HCT116 (cell line): ENCODE results near the gene CNNM4. TPM values are rescaled to one million over a fixed set of nuclear protein-coding genes. Genes with fewer than 3 reads are reported as not detected.

ENCODE experiments used
- ATAC-seq: fragments of 200-7000 bp; cut with Tn5 transposase; 2 replicates; pipeline ENCODE4 v1.9.1; 2020; ENCODE audit warnings: mild to moderate bottlenecking, moderate library complexity
- BruUV-seq: library from RNA; stranded (reverse); fragments of 400-500 nt; replicated peaks from 2 replicates; lab custom pipeline; 2021; lab: Mats Ljungman, UMichigan
- CTCF ChIA-PET: fragments of 300-600 bp; sonication (Branson Sonifier 250); formaldehyde crosslinking; loops from one replicate; lab custom pipeline; 2021; ENCODE audit warnings: antibody characterized with exemption; lab: Charles Lee
- POLR2A ChIA-PET: fragments of 300-600, 350-600 bp; sonication (Branson Sonifier 250); formaldehyde crosslinking; loops from one replicate; lab custom pipeline; 2021; ENCODE audit warnings: antibody characterized with exemption; lab: Charles Lee
- RAD21 ChIA-PET, 2 experiments: fragments of 300-600 bp; sonication (Branson Sonifier 250); formaldehyde crosslinking; loops; one replicate each; lab custom pipeline; 2023; ENCODE audit warnings: low total read pairs in 2 of 2; ENCODE audit not compliant: uncharacterized antibody in 2 of 2, unreplicated experiment in 2 of 2, low non-redundant PET in 1 of 2; lab: Charles Lee
- DNase-seq: peaks from one replicate; pipeline ENCODE4 v3.0.0-alpha.2; 2010; ENCODE audit warnings: low read depth, low spot score
- H2AFZ ChIP-seq: fragments of 200-600 bp; shearing (Covaris generic), sonication (generic); 2 replicates; pipeline ENCODE4 v1.6.1; 2017; ENCODE audit warnings: low read depth, mixed run types, mixed read lengths, antibody characterized with exemption, low read length; ENCODE audit not compliant: poor library complexity, severe bottlenecking
- H3K27ac ChIP-seq: 2 replicates; pipeline ENCODE4 v1.5.1; 2012; ENCODE audit warnings: low read depth, low read length
- H3K27me3 ChIP-seq: fragments of 200-600 bp; sonication (generic); 2 replicates; pipeline ENCODE4 v1.6.1; 2016; ENCODE audit warnings: mixed run types, low read length, mixed read lengths; ENCODE audit not compliant: insufficient read depth
- H3K36me3 ChIP-seq, 2 experiments: fragments of 200-500 bp in 1 of 2; fragments of 200-600 bp in 1 of 2; sonication (Bioruptor generic) in 1 of 2; sonication (generic) in 1 of 2; 2 replicates each; pipeline versions ENCODE4 v1.5.1 to v1.6.1; 2014 to 2016; ENCODE audit warnings: low read length in 2 of 2, inconsistent platforms in 1 of 2, mixed read lengths in 1 of 2, mixed run types in 1 of 2; ENCODE audit not compliant: insufficient read depth in 2 of 2, control insufficient read depth in 1 of 2
- H3K4me1 ChIP-seq, 2 experiments: fragments of 200-600 bp in 1 of 2; sonication (generic) in 1 of 2; 2 replicates each; pipeline versions ENCODE4 v1.5.1 to v1.6.1; 2012 to 2017; ENCODE audit warnings: low read length in 2 of 2, inconsistent platforms in 1 of 2, mild to moderate bottlenecking in 1 of 2, mixed read lengths in 1 of 2, mixed run types in 1 of 2, moderate library complexity in 1 of 2; ENCODE audit not compliant: insufficient read depth in 2 of 2, control insufficient read depth in 1 of 2
- H3K4me2 ChIP-seq: fragments of 200-600 bp; sonication (generic); 2 replicates; pipeline ENCODE4 v1.6.1; 2017; ENCODE audit warnings: mixed run types, low read length, mixed read lengths
- H3K4me3 ChIP-seq, 2 experiments: fragments of 200-600 bp in 1 of 2; sonication (generic) in 1 of 2; replicated peaks in 1 of 2; 2 replicates each; pipeline ENCODE4 v1.5.1; 2011 to 2016; ENCODE audit warnings: low read length in 2 of 2, control low read depth in 1 of 2, low read depth in 1 of 2, mild to moderate bottlenecking in 1 of 2, mixed read lengths in 1 of 2, mixed run types in 1 of 2
- H3K79me2 ChIP-seq: fragments of 200-600 bp; sonication (generic); 2 replicates; pipeline ENCODE4 v1.6.1; 2017; ENCODE audit warnings: mild to moderate bottlenecking, mixed run types, low read length, moderate library complexity, mixed read lengths; ENCODE audit not compliant: insufficient read depth
- H3K9ac ChIP-seq: fragments of 200-600 bp; sonication (generic); 2 replicates; pipeline ENCODE4 v1.6.1; 2016; ENCODE audit warnings: low read length, mixed read lengths
- H3K9me2 ChIP-seq: fragments of 200-600 bp; sonication (generic), shearing (Covaris generic); 2 replicates; pipeline ENCODE4 v1.6.1; 2017; ENCODE audit warnings: mixed run types, mild to moderate bottlenecking, moderate library complexity; ENCODE audit not compliant: insufficient read depth
- H3K9me3 ChIP-seq, 2 experiments: fragments of 200-500 bp in 1 of 2; fragments of 200-600 bp in 1 of 2; sonication (Bioruptor generic) in 1 of 2; sonication (generic) in 1 of 2; 2 replicates each; pipeline ENCODE4 v1.6.1; 2014 to 2017; ENCODE audit warnings: low read length in 2 of 2, mixed read lengths in 2 of 2, inconsistent platforms in 1 of 2, low read depth in 1 of 2, mild to moderate bottlenecking in 1 of 2, mixed run types in 1 of 2, moderate library complexity in 1 of 2; ENCODE audit not compliant: control insufficient read depth in 1 of 2, insufficient read depth in 1 of 2
- H4K20me1 ChIP-seq: fragments of 200-600 bp; sonication (generic), shearing (Covaris generic); 2 replicates; pipeline ENCODE4 v1.6.1; 2017; ENCODE audit warnings: mixed run types, mild to moderate bottlenecking, moderate library complexity; ENCODE audit not compliant: insufficient read depth
- ATF3 ChIP-seq: IDR thresholded peaks from 2 replicates; pipeline ENCODE4 v1.6.1; 2012
- CEBPB ChIP-seq: IDR thresholded peaks from 2 replicates; pipeline ENCODE4 v1.6.1; 2012; ENCODE audit warnings: low read depth
- EGR1 ChIP-seq: IDR thresholded peaks from 2 replicates; pipeline ENCODE4 v1.6.1; 2012; ENCODE audit warnings: low read depth
- EZH2 ChIP-seq: fragments of 200-600 bp; sonication (generic); IDR thresholded peaks from 2 replicates; pipeline ENCODE4 v1.6.1; 2017; ENCODE audit warnings: antibody characterized with exemption, mixed run types
- EZH2phosphoT487 ChIP-seq: fragments of 200-600 bp; IDR thresholded peaks from 2 replicates; pipeline ENCODE4 v1.6.1; 2018; ENCODE audit warnings: antibody characterized with exemption, borderline replicate concordance
- FOSL1 ChIP-seq: IDR thresholded peaks from 2 replicates; pipeline ENCODE4 v1.6.1; 2012; ENCODE audit warnings: low read depth
- JUND ChIP-seq: IDR thresholded peaks from 2 replicates; pipeline ENCODE4 v1.6.1; 2012
- MAX ChIP-seq: IDR thresholded peaks from 2 replicates; pipeline ENCODE4 v1.6.1; 2012
- POLR2A ChIP-seq: IDR thresholded peaks from 2 replicates; pipeline ENCODE4 v1.7.0; 2011; ENCODE audit warnings: borderline replicate concordance; ENCODE audit not compliant: insufficient read depth, insufficient read length; ENCODE audit errors: extremely low read depth
- POLR2AphosphoS5 ChIP-seq: IDR thresholded peaks from 2 replicates; pipeline ENCODE4 v1.6.1; 2011; ENCODE audit warnings: mild to moderate bottlenecking, low read depth, low read length, moderate library complexity
- RAD21 ChIP-seq: IDR thresholded peaks from 2 replicates; pipeline ENCODE4 v1.6.1; 2012; ENCODE audit warnings: low read depth, mild to moderate bottlenecking
- SIN3A ChIP-seq: IDR thresholded peaks from 2 replicates; pipeline ENCODE4 v1.6.1; 2012; ENCODE audit warnings: low read depth
- SP1 ChIP-seq: IDR thresholded peaks from 2 replicates; pipeline ENCODE4 v1.6.1; 2012; ENCODE audit warnings: low read depth
- SRF ChIP-seq: IDR thresholded peaks from 2 replicates; pipeline ENCODE4 v1.6.1; 2012; ENCODE audit warnings: low read depth
- TCF7L2 ChIP-seq: IDR thresholded peaks from 2 replicates; pipeline ENCODE4 v1.7.0; 2011; ENCODE audit warnings: borderline replicate concordance, inconsistent platforms; ENCODE audit not compliant: insufficient read depth, insufficient read length; ENCODE audit errors: extremely low read depth
- YY1 ChIP-seq: IDR thresholded peaks from 2 replicates; pipeline ENCODE4 v1.6.1; 2011; ENCODE audit warnings: low read length, low read depth, moderate library complexity, mild to moderate bottlenecking; ENCODE audit not compliant: insufficient replicate concordance; ENCODE audit errors: extremely low read depth
- ZBTB33 ChIP-seq: IDR thresholded peaks from 2 replicates; pipeline ENCODE4 v1.6.1; 2011; ENCODE audit warnings: mild to moderate bottlenecking, low read length, moderate library complexity; ENCODE audit not compliant: insufficient replicate concordance; ENCODE audit errors: extremely low read depth
- ZFX ChIP-seq: fragments of 450-650 bp; IDR thresholded peaks from 2 replicates; pipeline ENCODE4 v1.6.1; 2017
- ZNF274 ChIP-seq: fragments of 200-500 bp; sonication (Bioruptor generic); IDR thresholded peaks from 2 replicates; pipeline ENCODE4 v1.6.1; 2014; ENCODE audit warnings: mild to moderate bottlenecking, low read depth, low read length, inconsistent platforms
- intact Hi-C: fragments of 100-400 bp; cut with micrococcal nuclease; formaldehyde crosslinking; loops from 2 replicates; pipeline ENCODE4 v1.10.0; 2022
- total RNA-seq: library from RNA; stranded (reverse); gene quantifications from one replicate; pipeline ENCODE4 v1.2.1, GENCODE V29; 2021; ENCODE audit not compliant: unreplicated experiment
- TF ChIP-seq, protein P1 (sequence below), 3 experiments: fragments of 200-600 bp in 1 of 3; sonication (generic) in 1 of 3; IDR thresholded peaks in 2 of 3; conservative IDR thresholded peaks in 1 of 3; 2 replicates each; pipeline ENCODE4 v1.5.1; 2012 to 2017; ENCODE audit warnings: low read depth in 2 of 3, low read length in 2 of 3, antibody characterized with exemption in 1 of 3, borderline replicate concordance in 1 of 3, control low read depth in 1 of 3, mild to moderate bottlenecking in 1 of 3, mixed read lengths in 1 of 3, mixed run types in 1 of 3, moderate library complexity in 1 of 3; ENCODE audit not compliant: insufficient read depth in 1 of 3

CNNM4 gene
- total RNA-seq, 1 experiment from 2014 or later = 7.9 TPM

DNA sequence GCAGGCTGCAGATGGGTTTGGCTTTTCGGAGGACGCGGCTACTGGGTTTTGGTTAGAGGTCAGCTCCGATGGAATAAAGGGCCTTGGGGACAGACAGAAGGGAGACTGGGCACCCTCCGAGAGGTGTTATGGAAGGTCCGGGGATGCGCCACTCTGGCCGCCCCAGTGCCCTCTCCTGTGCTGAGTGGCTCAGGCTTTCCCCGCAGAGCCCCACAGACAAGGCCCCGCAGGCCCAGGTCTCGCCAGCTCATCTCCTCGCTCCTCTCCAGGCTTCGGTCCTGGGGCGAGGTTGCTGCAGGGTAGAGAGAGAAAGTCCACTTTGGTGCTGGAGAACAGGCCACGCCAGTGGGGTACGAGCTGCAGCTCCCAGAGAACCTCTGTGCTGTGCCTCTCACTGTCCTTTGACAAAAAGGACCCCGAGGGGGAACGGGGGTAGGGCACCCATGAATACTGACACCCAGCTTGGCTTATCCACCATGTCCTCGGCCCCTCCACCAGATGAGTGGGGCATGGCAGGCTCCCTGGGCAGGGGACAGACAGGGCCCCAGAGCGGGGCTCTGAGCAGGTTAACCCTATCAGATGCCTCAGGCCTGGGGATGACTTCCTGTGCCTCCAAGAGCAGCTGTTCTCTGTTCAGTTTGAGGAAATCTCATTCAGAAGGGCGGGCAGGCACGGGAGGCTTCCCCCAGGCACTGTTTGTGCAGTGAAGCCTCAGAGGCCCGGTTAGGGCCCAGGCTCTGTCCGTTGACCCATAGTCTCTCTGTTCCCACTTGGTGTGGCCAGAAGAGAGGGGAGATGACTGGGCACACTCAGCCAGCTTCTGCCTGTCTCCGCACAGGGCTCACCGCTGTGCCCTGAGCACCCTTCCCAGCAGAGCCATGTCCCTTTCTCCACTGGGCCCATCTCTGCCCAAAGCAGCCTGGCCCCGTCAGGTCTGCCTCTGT is 39.6 kb downstream of the CNNM4 start:
- DNase-seq = no peak
- Histone ChIP-seq H3K27me3 (no peaks in the 10 kb centered on the region), H3K4me2 (no peak overlapping the region), H4K20me1 (no peaks in the 10 kb centered on the region), H3K36me3 (peaks cover 0 to 9% of the 10 kb centered on the region in 2 experiments; a peak in 2 of 4 replicates), H3K4me3 (no peak overlapping the region), H3K9me2 (no peaks in the 10 kb centered on the region)
- POLR2A ChIA-PET = no interaction called here
- peak; percentile 57 for ATAC-seq
- intact Hi-C loops = loop anchor here (2.0 to 5.0 kb wide), 2 partner anchors 198 to 248 kb away; no protein-coding TSS in a partner anchor
- TF ChIP-seq JUND = no peak
- no peak for TF ChIP-seq CEBPB
- no peak for TF ChIP-seq ZFX
- no peak for TF ChIP-seq SRF
- no peak for TF ChIP-seq ZNF274
- TF ChIP-seq TCF7L2 = no peak
- TF ChIP-seq EZH2 = no peak
- no peak for TF ChIP-seq MAX
- no peak for TF ChIP-seq RAD21
- no peak for TF ChIP-seq EGR1
- TF ChIP-seq YY1 = no peak
- TF ChIP-seq FOSL1 = no peak
- no peak for TF ChIP-seq SIN3A
- TF ChIP-seq POLR2AphosphoS5 = no peak
- TF ChIP-seq EZH2phosphoT487 = no peak
- no peak for TF ChIP-seq SP1
- no peak for TF ChIP-seq ZBTB33
- TF ChIP-seq, protein P1, sequence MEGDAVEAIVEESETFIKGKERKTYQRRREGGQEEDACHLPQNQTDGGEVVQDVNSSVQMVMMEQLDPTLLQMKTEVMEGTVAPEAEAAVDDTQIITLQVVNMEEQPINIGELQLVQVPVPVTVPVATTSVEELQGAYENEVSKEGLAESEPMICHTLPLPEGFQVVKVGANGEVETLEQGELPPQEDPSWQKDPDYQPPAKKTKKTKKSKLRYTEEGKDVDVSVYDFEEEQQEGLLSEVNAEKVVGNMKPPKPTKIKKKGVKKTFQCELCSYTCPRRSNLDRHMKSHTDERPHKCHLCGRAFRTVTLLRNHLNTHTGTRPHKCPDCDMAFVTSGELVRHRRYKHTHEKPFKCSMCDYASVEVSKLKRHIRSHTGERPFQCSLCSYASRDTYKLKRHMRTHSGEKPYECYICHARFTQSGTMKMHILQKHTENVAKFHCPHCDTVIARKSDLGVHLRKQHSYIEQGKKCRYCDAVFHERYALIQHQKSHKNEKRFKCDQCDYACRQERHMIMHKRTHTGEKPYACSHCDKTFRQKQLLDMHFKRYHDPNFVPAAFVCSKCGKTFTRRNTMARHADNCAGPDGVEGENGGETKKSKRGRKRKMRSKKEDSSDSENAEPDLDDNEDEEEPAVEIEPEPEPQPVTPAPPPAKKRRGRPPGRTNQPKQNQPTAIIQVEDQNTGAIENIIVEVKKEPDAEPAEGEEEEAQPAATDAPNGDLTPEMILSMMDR (IDR thresholded peaks at IDR 0.05 in 2 of 3, conservative IDR thresholded peaks at IDR 0.05 in 1 of 3; ENCODE audit: borderline replicate concordance in 1 of 3, insufficient read depth in 1 of 3, low read depth in 2 of 3, low read length in 2 of 3) = no peak
- no peak for TF ChIP-seq POLR2A
- no peak for TF ChIP-seq ATF3
- TF ChIP-seq, all 23 proteins: peak for 0
- H3K79me2 ChIP-seq = no peaks in the 10 kb centered on the region
- ChIA-PET CTCF (interaction anchor here (1.0 to 2.3 kb wide), 5 partner anchors 15 to 250 kb away, joined by 3 to 15 read pairs (median 3); partner anchors contain the start of gene CNNM3), RAD21 (no interaction called here)
- H3K27ac ChIP-seq = no peak overlapping the region; the same call in 1 of the 2 replicates
- no peak overlapping the region for H2AFZ ChIP-seq
- no TSS peak for BruUV-seq
- H3K9ac ChIP-seq = no peak overlapping the region
- peaks cover 0 to 5% of the 10 kb centered on the region in 2 experiments; a peak in 1 of 4 replicates for H3K4me1 ChIP-seq
- H3K9me3 ChIP-seq = no peaks in the 10 kb centered on the region
